Measurements from ENCODE around the gene NINL.
"Not testable (repeated sequence)": the region's sequence is repeated elsewhere in the genome, so short reads cannot be mapped to it uniquely, and the experiment has no call there.

NINL gene

GRCh38 chr20:25566821-25567220 lies 18.5 kb downstream of the NINL start:
- H3K27ac ChIP-seq: no peak overlapping the region
- no peak for DNase-seq
- no peak for TF ChIP-seq CTCF (IDR thresholded peaks at IDR 0.05; ENCODE audit: low read depth, low read length)
- no peaks in the 10 kb centered on the region for H3K9me3 ChIP-seq (ENCODE audit: severe bottlenecking)
- H3K27me3 ChIP-seq (ENCODE audit: insufficient read depth, low read depth, severe bottlenecking): no peaks in the 10 kb centered on the region
- H3K36me3 ChIP-seq: peaks cover 14% of the 10 kb centered on the region
- no peak overlapping the region for H3K4me3 ChIP-seq (ENCODE audit: low read depth, low read length)

GRCh38 chr20:25565578-25566157 lies 19.7 kb downstream of the NINL start:
- H3K4me3 ChIP-seq (ENCODE audit: low read depth, low read length): no peak overlapping the region
- no peaks in the 10 kb centered on the region for H3K27me3 ChIP-seq (ENCODE audit: insufficient read depth, low read depth, severe bottlenecking)
- no peak overlapping the region for H3K27ac ChIP-seq
- peak; percentile 28 for DNase-seq
- TF ChIP-seq CTCF (IDR thresholded peaks at IDR 0.05; ENCODE audit: low read depth, low read length): peak; percentile 25; the same call in 1 of the 2 replicates
- H3K36me3 ChIP-seq: peaks cover 10% of the 10 kb centered on the region
- no peaks in the 10 kb centered on the region for H3K9me3 ChIP-seq (ENCODE audit: severe bottlenecking)

- no peak for DNase-seq
These were observed 21.5 kb downstream of the NINL start for GRCh38 chr20:25563876-25564275.

GRCh38 chr20:25563362-25563761 lies 22.0 kb downstream of the NINL start:
- H3K36me3 ChIP-seq: peaks cover 23% of the 10 kb centered on the region
- peak overlapping the region; percentile 57; the same call in 1 of the 2 replicates for H3K27ac ChIP-seq
- no peak for TF ChIP-seq CTCF (IDR thresholded peaks at IDR 0.05; ENCODE audit: low read depth, low read length)
- no peaks in the 10 kb centered on the region for H3K9me3 ChIP-seq (ENCODE audit: severe bottlenecking)
- H3K4me3 ChIP-seq (ENCODE audit: low read depth, low read length): no peak overlapping the region
- H3K27me3 ChIP-seq (ENCODE audit: insufficient read depth, low read depth, severe bottlenecking): no peaks in the 10 kb centered on the region
- DNase-seq: no peak

More at GRCh38 chr20:25563876-25564275, 21.5 kb downstream of the NINL start:
- H3K27me3 ChIP-seq (ENCODE audit: insufficient read depth, low read depth, severe bottlenecking): no peaks in the 10 kb centered on the region
- TF ChIP-seq CTCF (IDR thresholded peaks at IDR 0.05; ENCODE audit: low read depth, low read length): no peak
- H3K27ac ChIP-seq: no peak overlapping the region; the same call in 1 of the 2 replicates
- H3K36me3 ChIP-seq: peaks cover 18% of the 10 kb centered on the region
- no peaks in the 10 kb centered on the region for H3K9me3 ChIP-seq (ENCODE audit: severe bottlenecking)
- no peak overlapping the region for H3K4me3 ChIP-seq (ENCODE audit: low read depth, low read length)

GRCh38 chr20:25561771-25562170 lies 23.6 kb downstream of the NINL start:
- H3K9me3 ChIP-seq (ENCODE audit: severe bottlenecking); DNase-seq; H3K4me3 ChIP-seq (ENCODE audit: low read depth, low read length); H3K27ac ChIP-seq; H3K27me3 ChIP-seq (ENCODE audit: insufficient read depth, low read depth, severe bottlenecking): not testable (repeated sequence)
- peaks cover 30% of the 10 kb centered on the region for H3K36me3 ChIP-seq

GRCh38 chr20:25553819-25554296 lies 31.5 kb downstream of the NINL start:
- Histone ChIP-seq H3K36me3 (peaks cover 15% of the 10 kb centered on the region), H3K27ac (no peak overlapping the region; the same call in 1 of the 2 replicates), H3K27me3 (ENCODE audit: insufficient read depth, low read depth, severe bottlenecking) (no peaks in the 10 kb centered on the region), H3K4me3 (ENCODE audit: low read depth, low read length) (no peak overlapping the region), H3K9me3 (ENCODE audit: severe bottlenecking) (no peaks in the 10 kb centered on the region)
- no peak for DNase-seq
- no peak for TF ChIP-seq CTCF (IDR thresholded peaks at IDR 0.05; ENCODE audit: low read depth, low read length)

Data from WERI-Rb-1 (cell line).